Type B pancreatic cell (in vitro differentiated cells): ENCODE measurements around the gene OR5AS1. TPM values are rescaled to one million over a fixed set of nuclear protein-coding genes. Genes with fewer than 3 reads are reported as not detected.

ENCODE experiments used
- DNase-seq: peaks from one replicate; pipeline ENCODE4 v3.0.0; 2021; ENCODE audit warnings: mixed read lengths; ENCODE audit not compliant: unreplicated experiment; ENCODE audit errors: extremely low spot score
- H3K27ac Mint-ChIP-seq: 2 replicates; pipeline ENCODE4 v1.8.0; 2021; ENCODE audit warnings: mild to moderate bottlenecking, mixed read lengths
- H3K27me3 Mint-ChIP-seq: 2 replicates; pipeline ENCODE4 v1.8.0; 2021; ENCODE audit warnings: mixed read lengths
- H3K36me3 Mint-ChIP-seq: 2 replicates; pipeline ENCODE4 v1.8.0; 2021; ENCODE audit warnings: mixed read lengths
- H3K4me1 Mint-ChIP-seq: one replicate; pipeline ENCODE4 v1.8.0; 2021; ENCODE audit warnings: mixed read lengths; ENCODE audit not compliant: unreplicated experiment
- H3K4me3 Mint-ChIP-seq: 2 replicates; pipeline ENCODE4 v1.8.0; 2021; ENCODE audit warnings: mild to moderate bottlenecking, mixed read lengths
- H3K9me3 Mint-ChIP-seq: 2 replicates; pipeline ENCODE4 v1.8.0; 2021; ENCODE audit warnings: mixed read lengths
- long read RNA-seq: library from polyadenylated mRNA; unstranded; transcript quantifications from one replicate; pipeline ENCODE4 v2.0.0, GENCODE V29; 2020
- total RNA-seq: library from RNA; stranded (reverse); gene quantifications from 2 replicates; pipeline ENCODE4 v1.2.1, GENCODE V29; 2021; ENCODE audit warnings: low replicate concordance
- TF ChIP-seq, protein P1 (sequence below): fragments of 200-600 bp; sonication (generic); conservative IDR thresholded peaks from 2 replicates; pipeline ENCODE4 v1.5.0; 2021; ENCODE audit warnings: antibody characterized with exemption, mild to moderate bottlenecking

OR5AS1 gene
- not detected in 2 replicates for total RNA-seq
- long read RNA-seq: 0 reads

DNA sequence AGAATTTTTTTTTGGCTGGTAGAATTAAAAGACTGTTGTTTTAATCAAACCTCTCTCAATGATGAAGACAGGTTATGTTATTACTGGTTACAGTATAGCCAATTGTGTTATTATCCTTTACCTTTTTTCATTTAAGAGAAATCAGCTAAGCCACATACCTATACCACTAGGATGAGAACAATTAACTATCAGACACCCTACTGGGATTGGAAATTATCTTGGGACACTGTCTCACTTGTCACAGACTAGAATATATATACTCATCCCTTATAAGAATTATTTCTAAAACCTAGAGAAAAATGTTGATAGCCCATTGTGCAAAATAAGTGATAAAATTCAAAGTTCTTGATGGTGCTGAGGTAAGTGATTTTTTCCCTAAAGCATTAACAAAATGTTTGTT lies at the start of gene OR5AS1:
Gene OR5AS1 (plus strand): TSS at position 301 of the 400 bp plus-strand sequence. CDS start 2,765 bp downstream, outside the sequence.
- no peak within 1 kb of the TSS for H3K27ac Mint-ChIP-seq
- H3K4me1 Mint-ChIP-seq: no peaks in the 10 kb centered on the region
- TF ChIP-seq, protein P1, sequence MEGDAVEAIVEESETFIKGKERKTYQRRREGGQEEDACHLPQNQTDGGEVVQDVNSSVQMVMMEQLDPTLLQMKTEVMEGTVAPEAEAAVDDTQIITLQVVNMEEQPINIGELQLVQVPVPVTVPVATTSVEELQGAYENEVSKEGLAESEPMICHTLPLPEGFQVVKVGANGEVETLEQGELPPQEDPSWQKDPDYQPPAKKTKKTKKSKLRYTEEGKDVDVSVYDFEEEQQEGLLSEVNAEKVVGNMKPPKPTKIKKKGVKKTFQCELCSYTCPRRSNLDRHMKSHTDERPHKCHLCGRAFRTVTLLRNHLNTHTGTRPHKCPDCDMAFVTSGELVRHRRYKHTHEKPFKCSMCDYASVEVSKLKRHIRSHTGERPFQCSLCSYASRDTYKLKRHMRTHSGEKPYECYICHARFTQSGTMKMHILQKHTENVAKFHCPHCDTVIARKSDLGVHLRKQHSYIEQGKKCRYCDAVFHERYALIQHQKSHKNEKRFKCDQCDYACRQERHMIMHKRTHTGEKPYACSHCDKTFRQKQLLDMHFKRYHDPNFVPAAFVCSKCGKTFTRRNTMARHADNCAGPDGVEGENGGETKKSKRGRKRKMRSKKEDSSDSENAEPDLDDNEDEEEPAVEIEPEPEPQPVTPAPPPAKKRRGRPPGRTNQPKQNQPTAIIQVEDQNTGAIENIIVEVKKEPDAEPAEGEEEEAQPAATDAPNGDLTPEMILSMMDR: no peak
- H3K27me3 Mint-ChIP-seq: no peaks in the 10 kb centered on the region
- no peak for DNase-seq
- H3K4me3 Mint-ChIP-seq: no peak within 1 kb of the TSS
- H3K36me3 Mint-ChIP-seq: no peaks in the 10 kb centered on the region
- H3K9me3 Mint-ChIP-seq: no peaks in the 10 kb centered on the region

DNA sequence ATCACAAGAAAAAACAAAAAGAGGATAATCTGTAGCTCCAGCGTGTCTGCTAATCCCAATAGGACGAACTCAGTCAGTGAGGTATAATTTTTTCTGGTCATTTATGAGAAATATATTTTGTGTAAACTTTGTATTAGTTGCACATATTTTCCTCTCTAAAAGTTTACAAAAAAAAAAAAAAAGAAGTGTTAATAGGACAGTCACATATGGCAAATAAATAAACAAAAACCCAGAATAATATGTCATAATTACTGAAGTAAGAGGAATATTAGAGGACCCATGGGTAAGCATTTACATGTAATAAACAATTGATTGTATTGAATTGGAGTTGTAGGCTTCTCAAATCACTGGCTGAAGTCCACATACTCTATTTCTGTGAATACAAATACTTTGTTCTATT lies 32.9 kb upstream of the OR5AS1 start, which contains the start of gene OR5F1:
Gene OR5F1 (minus strand): TSS at position 101 of the 400 bp plus-strand sequence. CDS start 0 bp downstream, at position 101.
- TF ChIP-seq, protein P1: no peak
- no peak within 1 kb of the TSS for H3K4me3 Mint-ChIP-seq
- H3K27me3 Mint-ChIP-seq: no peaks in the 10 kb centered on the region
- H3K9me3 Mint-ChIP-seq: no peaks in the 10 kb centered on the region
- no peaks in the 10 kb centered on the region for H3K36me3 Mint-ChIP-seq
- no peak for DNase-seq
- H3K4me1 Mint-ChIP-seq: no peaks in the 10 kb centered on the region
- no peak within 1 kb of the TSS for H3K27ac Mint-ChIP-seq

GRCh38 chr11:56010716-56011115 lies 16.7 kb upstream of the OR5AS1 start:
- Mint-ChIP-seq H3K27me3 (no peaks in the 10 kb centered on the region), H3K4me3 (no peak overlapping the region), H3K27ac (no peak overlapping the region), H3K4me1 (no peaks in the 10 kb centered on the region), H3K36me3 (no peaks in the 10 kb centered on the region), H3K9me3 (peaks cover 6% of the 10 kb centered on the region)
- no peak for DNase-seq
- TF ChIP-seq, protein P1: no peak

DNA sequence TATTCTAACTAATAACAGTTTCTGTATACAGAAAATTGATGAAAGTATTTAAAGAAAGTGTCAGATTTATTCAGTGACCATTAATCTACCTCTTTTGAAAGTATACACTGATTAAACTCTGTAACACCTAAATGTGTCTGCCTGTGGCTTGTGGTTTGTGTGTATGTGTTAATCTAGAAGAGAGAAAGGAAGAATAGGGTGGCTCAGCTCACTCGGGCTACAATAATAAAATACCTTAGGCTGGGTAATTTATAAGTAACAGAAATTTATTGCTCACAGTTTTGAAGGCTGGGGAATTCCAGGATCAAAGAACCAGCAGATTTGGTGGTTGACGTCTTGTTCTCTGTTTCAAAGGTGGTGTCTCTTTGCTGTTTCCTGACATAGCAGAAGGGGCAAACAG lies 13.6 kb upstream of the OR5AS1 start:
- Mint-ChIP-seq H3K9me3 (peaks cover under 1% of the 10 kb centered on the region), H3K27ac (no peak overlapping the region), H3K27me3 (no peaks in the 10 kb centered on the region), H3K4me3 (no peak overlapping the region), H3K36me3 (no peaks in the 10 kb centered on the region), H3K4me1 (no peaks in the 10 kb centered on the region)
- TF ChIP-seq, protein P1: no peak
- DNase-seq: no peak

DNA sequence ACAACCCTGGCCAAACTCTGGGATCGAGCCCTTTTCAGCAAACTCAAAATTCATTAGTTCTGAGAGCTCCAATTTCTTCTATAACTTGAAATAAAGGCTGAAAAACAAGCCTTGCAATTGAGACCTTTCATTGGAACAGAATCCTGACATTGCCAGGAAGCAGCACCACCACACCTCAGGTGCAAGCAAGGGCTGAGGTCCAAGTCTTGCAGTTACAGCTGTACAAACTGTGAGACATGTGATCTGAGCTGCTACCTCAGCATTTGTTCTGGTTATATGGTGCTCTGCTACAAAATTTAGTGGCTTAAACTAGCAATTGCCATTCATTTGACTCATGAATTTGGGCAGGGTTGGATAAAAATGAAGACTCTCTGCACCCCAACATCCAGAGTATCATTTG lies 18.1 kb downstream of the OR5AS1 start:
- TF ChIP-seq, protein P1: no peak
- H3K27me3 Mint-ChIP-seq: no peaks in the 10 kb centered on the region
- peaks cover 8% of the 10 kb centered on the region for H3K9me3 Mint-ChIP-seq
- no peak overlapping the region for H3K4me3 Mint-ChIP-seq
- H3K36me3 Mint-ChIP-seq: no peaks in the 10 kb centered on the region
- no peaks in the 10 kb centered on the region for H3K4me1 Mint-ChIP-seq
- H3K27ac Mint-ChIP-seq: no peak overlapping the region
- DNase-seq: no peak

DNA sequence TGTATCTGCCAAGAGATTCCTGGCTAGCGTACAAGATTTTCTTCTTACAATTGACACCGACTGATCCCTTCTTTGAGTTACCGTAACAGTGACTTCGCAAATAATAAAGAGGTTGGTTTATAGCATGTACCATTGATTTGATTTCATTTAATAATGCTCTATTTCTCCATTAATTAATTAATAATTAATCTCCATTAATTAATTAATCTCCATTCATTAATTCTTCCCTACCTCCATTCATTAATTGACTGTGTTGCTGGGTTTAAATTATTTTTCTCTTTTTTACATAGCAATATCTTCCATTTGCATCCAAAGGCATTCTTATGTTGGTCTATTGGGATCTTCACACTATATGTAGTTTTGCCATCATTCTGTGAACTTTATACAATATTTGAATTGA lies 21.0 kb downstream of the OR5AS1 start:
- H3K27me3 Mint-ChIP-seq: no peaks in the 10 kb centered on the region
- H3K27ac Mint-ChIP-seq: no peak overlapping the region
- no peak overlapping the region for H3K4me3 Mint-ChIP-seq
- DNase-seq: no peak
- H3K9me3 Mint-ChIP-seq: no peaks in the 10 kb centered on the region
- TF ChIP-seq, protein P1: no peak
- no peaks in the 10 kb centered on the region for H3K36me3 Mint-ChIP-seq
- no peaks in the 10 kb centered on the region for H3K4me1 Mint-ChIP-seq
